OCI-LY3 (cell line): ENCODE data around the gene NRG4.
"Not testable (repeated sequence)": the region's sequence is repeated elsewhere in the genome, so short reads cannot be mapped to it uniquely, and the experiment has no call there.

Source experiments
- H2AFZ ChIP-seq: fragments of 200-600, 300-600 bp; shearing (Covaris generic); 2 replicates; pipeline ENCODE4 v1.6.0; 2014; ENCODE audit warnings: antibody characterized with exemption, low read depth, low read length
- H3K27ac ChIP-seq: fragments of 200-600, 300-600 bp; sonication (generic); 2 replicates; pipeline ENCODE4 v1.5.1; 2014; ENCODE audit warnings: mild to moderate bottlenecking, low read length, moderate library complexity, mixed read lengths
- H3K27me3 ChIP-seq: fragments of 200-600, 300-600 bp; sonication (generic); 2 replicates; pipeline ENCODE4 v1.6.1; 2014; ENCODE audit warnings: low read depth, low read length, mixed read lengths
- H3K36me3 ChIP-seq: fragments of 200-600, 300-600 bp; sonication (generic); replicated peaks from 2 replicates; pipeline ENCODE3; 2014; ENCODE audit warnings: low read depth, low read length, mixed read lengths
- H3K4me1 ChIP-seq: fragments of 300-600, 200-600 bp; sonication (generic); 2 replicates; pipeline ENCODE4 v1.6.1; 2014; ENCODE audit warnings: low read length, mixed read lengths
- H3K4me2 ChIP-seq: fragments of 200-600, 300-600 bp; sonication (generic); 2 replicates; pipeline ENCODE4 v1.6.1; 2014; ENCODE audit warnings: low read length, mixed read lengths
- H3K4me3 ChIP-seq: fragments of 300-600, 200-600 bp; sonication (generic); 2 replicates; pipeline ENCODE4 v1.5.1; 2014; ENCODE audit warnings: antibody characterized with exemption, mild to moderate bottlenecking, low read length, moderate library complexity
- H3K79me2 ChIP-seq: fragments of 300-600, 200-600 bp; shearing (Covaris generic); 2 replicates; pipeline ENCODE4 v1.6.1; 2014; ENCODE audit warnings: mild to moderate bottlenecking, low read length, mixed read lengths
- H3K9ac ChIP-seq: fragments of 300-600, 200-600 bp; shearing (Covaris generic); 2 replicates; pipeline ENCODE4 v1.6.0; 2014; ENCODE audit warnings: mild to moderate bottlenecking, low read length, moderate library complexity
- H3K9me3 ChIP-seq: fragments of 200-600, 300-600 bp; shearing (Covaris generic); 2 replicates; pipeline ENCODE4 v1.6.1; 2014; ENCODE audit warnings: low read length, mixed read lengths; ENCODE audit not compliant: insufficient read depth
- H4K20me1 ChIP-seq: fragments of 200-600, 300-600 bp; sonication (generic); 2 replicates; pipeline ENCODE4 v1.6.1; 2016; ENCODE audit warnings: low read length, mixed read lengths; ENCODE audit not compliant: insufficient read depth
- CTCF ChIP-seq: fragments of 200-600, 300-600 bp; sonication (generic); IDR thresholded peaks from 2 replicates; pipeline ENCODE4 v1.5.1; 2014; ENCODE audit warnings: antibody characterized with exemption, low read length, low read depth
- EZH2phosphoT487 ChIP-seq: fragments of 200-600 bp; shearing (Covaris generic); IDR thresholded peaks from 2 replicates; pipeline ENCODE4 v1.6.1; 2018; ENCODE audit warnings: antibody characterized with exemption, mixed run types, low read depth

Gene NRG4

GRCh38 chr15:75985971-75986370, 26.3 kb downstream of the NRG4 start:
- no peak for TF ChIP-seq CTCF
- TF ChIP-seq EZH2phosphoT487 = no peak
- no peaks in the 10 kb centered on the region for H3K79me2 ChIP-seq
- no peak overlapping the region for H3K4me2 ChIP-seq
- no peak overlapping the region for H3K27ac ChIP-seq
- H3K9ac ChIP-seq = no peak overlapping the region
- H2AFZ ChIP-seq = no peak overlapping the region
- H3K36me3 ChIP-seq = no peaks in the 10 kb centered on the region
- no peak overlapping the region for H3K4me3 ChIP-seq
- H3K27me3 ChIP-seq = no peaks in the 10 kb centered on the region
- H3K9me3 ChIP-seq = no peaks in the 10 kb centered on the region
- no peaks in the 10 kb centered on the region for H4K20me1 ChIP-seq
- H3K4me1 ChIP-seq = no peaks in the 10 kb centered on the region

DNA sequence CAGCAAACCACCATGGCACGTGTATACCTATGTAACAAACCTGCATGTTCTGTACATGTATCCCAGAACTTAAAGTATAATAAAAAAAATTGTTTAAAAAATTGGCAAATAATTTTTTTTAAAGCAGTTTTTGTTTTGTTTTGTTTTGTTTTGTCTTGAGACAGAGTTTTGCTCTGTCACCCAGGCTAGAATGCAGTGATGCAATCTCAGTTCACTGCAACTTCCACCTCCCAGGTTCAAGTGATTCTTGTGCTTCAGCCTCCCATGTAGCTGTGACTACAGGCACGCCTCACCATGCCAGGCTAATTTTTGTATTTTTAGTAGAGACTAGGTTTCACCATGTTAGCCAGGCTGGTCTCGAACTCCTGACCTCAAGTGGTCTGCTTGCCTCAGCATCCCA, 27.5 kb downstream of the NRG4 start:
- not testable (repeated sequence) for H2AFZ ChIP-seq, H3K27me3 ChIP-seq, H3K4me2 ChIP-seq, H3K9ac ChIP-seq, H4K20me1 ChIP-seq, H3K27ac ChIP-seq, H3K36me3 ChIP-seq, H3K79me2 ChIP-seq, H3K9me3 ChIP-seq, H3K4me3 ChIP-seq, H3K4me1 ChIP-seq

DNA sequence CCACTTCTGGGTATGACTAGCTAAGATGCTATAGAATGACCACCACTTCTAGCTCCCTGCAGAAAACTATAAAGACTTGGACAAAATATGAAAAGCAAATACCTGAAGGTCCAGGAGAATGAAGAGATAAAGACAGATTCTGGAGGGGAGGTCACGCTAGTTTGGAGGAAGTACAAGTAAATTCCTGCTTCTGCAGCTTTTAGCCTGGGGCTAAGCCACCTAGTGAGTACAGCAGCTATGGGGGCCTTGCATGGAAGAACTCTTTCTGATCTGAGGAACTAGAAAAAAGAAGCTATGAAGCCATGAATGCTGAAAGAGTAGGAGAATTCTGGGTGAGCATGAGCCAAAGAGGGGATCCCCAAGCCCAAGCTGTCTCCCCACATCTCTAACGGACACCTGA, 29.8 kb downstream of the NRG4 start:
- H3K27me3 ChIP-seq = no peaks in the 10 kb centered on the region
- TF ChIP-seq EZH2phosphoT487 = no peak
- no peak for TF ChIP-seq CTCF
- H3K27ac ChIP-seq = no peak overlapping the region

GRCh38 chr15:75981149-75981815, 30.9 kb downstream of the NRG4 start:
- no peak for TF ChIP-seq CTCF
- no peak for TF ChIP-seq EZH2phosphoT487
- no peaks in the 10 kb centered on the region for H3K9me3 ChIP-seq

More for the DNA sequence above, 29.8 kb downstream of the NRG4 start:
- Histone ChIP-seq H2AFZ (no peak overlapping the region), H3K4me1 (no peaks in the 10 kb centered on the region), H3K36me3 (no peaks in the 10 kb centered on the region), H3K4me3 (no peak overlapping the region), H3K4me2 (no peak overlapping the region), H3K79me2 (no peaks in the 10 kb centered on the region), H3K9ac (no peak overlapping the region), H4K20me1 (no peaks in the 10 kb centered on the region), H3K9me3 (no peaks in the 10 kb centered on the region)

GRCh38 chr15:75976766-75977165, 35.5 kb downstream of the NRG4 start:
- not testable (repeated sequence) for H4K20me1 ChIP-seq, H3K4me2 ChIP-seq, H3K9ac ChIP-seq, H3K9me3 ChIP-seq, H3K36me3 ChIP-seq, H3K4me3 ChIP-seq, H3K27me3 ChIP-seq, H3K4me1 ChIP-seq, H3K79me2 ChIP-seq, H3K27ac ChIP-seq, H2AFZ ChIP-seq

More at GRCh38 chr15:75981149-75981815, 30.9 kb downstream of the NRG4 start:
- H3K79me2 ChIP-seq = no peaks in the 10 kb centered on the region
- H3K27me3 ChIP-seq = no peaks in the 10 kb centered on the region
- H3K36me3 ChIP-seq = no peaks in the 10 kb centered on the region
- H3K4me1 ChIP-seq = no peaks in the 10 kb centered on the region
- no peak overlapping the region for H3K9ac ChIP-seq
- no peak overlapping the region for H3K27ac ChIP-seq
- no peak overlapping the region for H2AFZ ChIP-seq
- H4K20me1 ChIP-seq = no peaks in the 10 kb centered on the region
- no peak overlapping the region for H3K4me3 ChIP-seq
- H3K4me2 ChIP-seq = no peak overlapping the region
